ENCODE measurements around the gene CRB1. TPM values are rescaled to one million over a fixed set of nuclear protein-coding genes. Genes with fewer than 3 reads are reported as not detected.

The CRB1 gene
- total and polyA plus RNA-seq, 2 of the 8 experiments (the other 6 are each of a cell fraction or from before 2014, with no cell fraction given), result 0.03 TPM; not detected in 1

DNA sequence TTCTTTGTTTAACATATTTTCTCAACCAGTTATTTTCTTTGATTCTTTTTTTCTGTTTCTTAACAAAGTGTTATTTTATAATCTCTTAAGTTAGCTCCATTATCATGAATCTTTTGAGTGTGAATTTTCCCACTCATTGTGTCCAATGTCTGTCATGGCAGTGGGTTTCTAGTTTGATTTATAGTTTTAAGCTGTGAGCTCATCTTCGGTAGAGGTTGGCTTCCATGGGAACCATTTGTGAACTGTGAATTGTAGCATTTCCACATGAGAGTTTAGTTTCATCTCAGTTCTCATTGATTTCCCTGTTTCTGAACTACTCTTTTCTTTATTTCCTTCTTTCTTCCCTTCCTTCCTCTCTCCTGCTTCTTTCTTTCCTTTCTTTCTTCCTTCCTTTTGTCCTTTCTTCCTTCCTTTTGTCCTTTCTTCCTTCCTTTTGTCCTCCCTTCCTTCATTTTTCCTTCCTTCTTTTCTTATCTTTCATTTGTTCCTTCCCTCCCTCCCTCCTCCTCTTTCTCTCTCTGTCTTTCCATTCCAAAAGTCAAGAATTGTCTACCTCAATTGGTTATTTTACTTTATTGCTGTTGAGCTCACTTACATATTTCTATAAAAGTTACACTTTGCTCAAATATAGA lies 3.0 kb upstream of the CRB1 start:
- Histone ChIP-seq H3K56ac (replicated peaks; ENCODE audit: insufficient read length, low read depth, low read length) (no peak overlapping the region), H3K23me2 (ENCODE audit: low read depth, low read length) (no peaks in the 10 kb centered on the region), H3K14ac (ENCODE audit: insufficient read length) (no peak overlapping the region), H3K27ac (ENCODE audit: low read depth, low read length) (no peak overlapping the region), H4K5ac (ENCODE audit: insufficient read length, low read depth, low read length) (no peak overlapping the region), H2AFZ (ENCODE audit: low read length) (no peak overlapping the region), H3K4me2 (ENCODE audit: insufficient read depth in 1 of 2, low read depth in 2 of 2, low read length in 2 of 2) (no peak overlapping the region), H2BK12ac (ENCODE audit: low read depth, low read length) (no peak overlapping the region), H3K27me3 (replicated peaks in 1 of 4; ENCODE audit: control insufficient read depth in 3 of 4, extremely low read depth in 1 of 4, insufficient read depth in 3 of 4, low read length in 3 of 4) (no peaks in the 10 kb centered on the region), H3K9me3 (ENCODE audit: insufficient read depth in 2 of 2, low read depth in 1 of 2, low read length in 1 of 2) (no peaks in the 10 kb centered on the region), H4K8ac (ENCODE audit: extremely low read depth, insufficient read depth, low read length) (no peak overlapping the region), H2BK5ac (ENCODE audit: low read depth, low read length) (no peak overlapping the region), H3K36me3 (ENCODE audit: control insufficient read depth in 2 of 4, insufficient read depth in 4 of 4, low read length in 3 of 4) (no peaks in the 10 kb centered on the region), H3K79me1 (ENCODE audit: low read depth, low read length) (no peaks in the 10 kb centered on the region), H3K23ac (ENCODE audit: insufficient read length) (no peak overlapping the region), H4K20me1 (replicated peaks in 1 of 2; ENCODE audit: control insufficient read depth in 1 of 2, insufficient read depth in 2 of 2, low read length in 2 of 2) (no peaks in the 10 kb centered on the region), H3K4ac (replicated peaks; ENCODE audit: insufficient read length, low read depth, low read length) (no peak overlapping the region), H2AK5ac (ENCODE audit: low read depth, low read length) (no peak overlapping the region), H3K4me3 (ENCODE audit: extremely low read depth in 1 of 4, insufficient read depth in 2 of 4, low read depth in 3 of 4, low read length in 4 of 4) (no peak overlapping the region), H2BK15ac (ENCODE audit: low read length) (no peak overlapping the region), H2BK20ac (ENCODE audit: low read length) (no peak overlapping the region), H3K9ac (replicated peaks in 1 of 4; ENCODE audit: extremely low read depth in 1 of 4, low read depth in 3 of 4, low read length in 3 of 4) (no peak overlapping the region), H3K79me2 (ENCODE audit: control insufficient read depth in 1 of 2, insufficient read depth in 2 of 2, low read length in 2 of 2) (no peaks in the 10 kb centered on the region), H4K91ac (replicated peaks; ENCODE audit: insufficient read length, low read length) (no peak overlapping the region), H2BK120ac (replicated peaks; ENCODE audit: low read depth, low read length) (no peak overlapping the region), H3K18ac (ENCODE audit: extremely low read depth, low read length) (no peak overlapping the region), H3K4me1 (replicated peaks in 1 of 4; ENCODE audit: control insufficient read depth in 3 of 4, insufficient read depth in 4 of 4, low read length in 3 of 4) (no peaks in the 10 kb centered on the region)
- FAIRE-seq, result no peak
- DNase-seq (ENCODE audit: low read depth in 1 of 2, low spot score in 2 of 2), result no peak
- POLR2A ChIA-PET (ENCODE audit: partially characterized antibody), result no interaction called here
- TF ChIP-seq, protein P1, sequence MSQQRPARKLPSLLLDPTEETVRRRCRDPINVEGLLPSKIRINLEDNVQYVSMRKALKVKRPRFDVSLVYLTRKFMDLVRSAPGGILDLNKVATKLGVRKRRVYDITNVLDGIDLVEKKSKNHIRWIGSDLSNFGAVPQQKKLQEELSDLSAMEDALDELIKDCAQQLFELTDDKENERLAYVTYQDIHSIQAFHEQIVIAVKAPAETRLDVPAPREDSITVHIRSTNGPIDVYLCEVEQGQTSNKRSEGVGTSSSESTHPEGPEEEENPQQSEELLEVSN (IDR thresholded peaks at IDR 0.05), result no peak
- TF ChIP-seq ATF2 (IDR thresholded peaks at IDR 0.05; ENCODE audit: low read length), result no peak
- no peak for TF ChIP-seq RXRA (IDR thresholded peaks at IDR 0.05; ENCODE audit: insufficient read depth, low read depth, low read length)
- no peak for TF ChIP-seq TAF7 (optimal IDR thresholded peaks at IDR 0.05; ENCODE audit: borderline replicate concordance, low read depth, low read length)
- no peak for TF ChIP-seq BCL11A (IDR thresholded peaks at IDR 0.05; ENCODE audit: low read depth in 2 of 2, low read length in 2 of 2)
- no peak for TF ChIP-seq JUND (IDR thresholded peaks at IDR 0.05; ENCODE audit: low read length)
- TF ChIP-seq JUN (IDR thresholded peaks at IDR 0.05; ENCODE audit: low read depth, low read length), result no peak
- WGBS, 2 experiments (ENCODE audit: extremely low coverage in 1 of 2, insufficient coverage in 1 of 2, insufficient read length in 1 of 2, insufficient replicate concordance in 2 of 2, low coverage in 1 of 2, low lambda C conversion rate in 2 of 2, missing lambda C conversion rate in 1 of 2), result 80% methylated on average over 1 of the region's 1 CpG; no CpG with 5 or more reads in 1 of the 2 experiments
- CTCF ChIA-PET (ENCODE audit: partially characterized antibody), result interaction anchor here (0.9 to 1.0 kb wide), 2 partner anchors 14 to 24 kb away, joined by 3 read pairs; no protein-coding TSS in a partner anchor
